Kidney glomerular epithelial cell (primary cell): ENCODE results near the gene RGS17.
"Not testable (repeated sequence)": the region's sequence is repeated elsewhere in the genome, so short reads cannot be mapped to it uniquely, and the experiment has no call there.

Experiments
- DNase-seq: peaks from one replicate; lab custom pipeline; 2025; lab: John Stamatoyannopoulos, UW

The RGS17 gene, protein sequence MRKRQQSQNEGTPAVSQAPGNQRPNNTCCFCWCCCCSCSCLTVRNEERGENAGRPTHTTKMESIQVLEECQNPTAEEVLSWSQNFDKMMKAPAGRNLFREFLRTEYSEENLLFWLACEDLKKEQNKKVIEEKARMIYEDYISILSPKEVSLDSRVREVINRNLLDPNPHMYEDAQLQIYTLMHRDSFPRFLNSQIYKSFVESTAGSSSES

DNA sequence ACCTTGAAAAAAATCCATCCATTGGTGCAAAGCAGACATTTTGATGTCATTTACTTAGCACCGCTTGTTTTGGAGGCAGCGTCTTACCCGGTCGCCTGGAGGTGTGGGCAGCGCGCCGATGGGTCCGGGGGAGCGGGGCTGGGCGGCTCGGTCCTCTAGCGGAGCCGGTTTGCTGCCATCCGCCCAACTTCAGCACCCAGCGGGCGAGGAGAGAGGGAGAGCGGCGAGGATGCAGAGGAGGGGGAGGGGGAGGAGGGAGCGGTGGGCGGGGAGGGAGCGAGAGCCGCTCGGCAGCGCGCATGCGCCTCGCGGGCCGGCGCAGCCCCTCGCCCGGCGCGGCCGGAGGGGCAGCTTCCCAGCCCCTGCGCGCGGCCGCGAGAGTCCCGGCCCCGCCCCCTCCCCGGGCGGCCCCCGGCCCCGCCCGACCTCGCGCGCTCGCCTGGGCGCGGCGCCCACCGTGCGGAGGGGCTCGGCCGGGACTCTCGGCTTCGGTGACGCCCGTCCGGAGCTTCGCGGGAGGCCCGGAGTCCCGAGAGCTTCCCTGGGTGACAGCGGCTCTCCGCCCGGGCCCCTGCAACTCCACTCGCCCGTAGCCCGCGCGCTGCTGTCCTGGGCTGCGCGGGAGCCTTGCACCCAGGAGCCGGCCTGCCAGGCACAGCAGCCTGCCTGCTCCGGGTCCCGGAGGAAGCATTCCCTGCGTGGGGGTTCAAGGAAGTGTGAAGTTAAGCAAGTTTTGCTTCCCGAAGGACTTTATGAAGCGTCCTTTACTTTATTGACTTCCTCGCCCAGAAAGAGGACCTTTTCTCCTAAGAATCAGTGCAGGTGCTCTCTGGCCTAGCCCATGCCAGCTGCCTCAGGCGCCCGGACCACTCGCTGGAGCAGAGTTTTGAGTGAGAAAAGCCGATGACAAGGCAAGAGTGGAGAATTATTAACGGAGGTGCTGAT, at the start of gene RGS17:
Gene RGS17, minus strand, starts transcription at position 246 of the 945 bp plus-strand sequence. CDS start 87,264 bp downstream, outside the sequence.
- peak; percentile 57 for DNase-seq

GRCh38 chr6:153172815-153173214, 41.7 kb upstream of the RGS17 start:
- no peak for DNase-seq

GRCh38 chr6:153170511-153170910, 39.4 kb upstream of the RGS17 start:
- peak; percentile 74 for DNase-seq

DNA sequence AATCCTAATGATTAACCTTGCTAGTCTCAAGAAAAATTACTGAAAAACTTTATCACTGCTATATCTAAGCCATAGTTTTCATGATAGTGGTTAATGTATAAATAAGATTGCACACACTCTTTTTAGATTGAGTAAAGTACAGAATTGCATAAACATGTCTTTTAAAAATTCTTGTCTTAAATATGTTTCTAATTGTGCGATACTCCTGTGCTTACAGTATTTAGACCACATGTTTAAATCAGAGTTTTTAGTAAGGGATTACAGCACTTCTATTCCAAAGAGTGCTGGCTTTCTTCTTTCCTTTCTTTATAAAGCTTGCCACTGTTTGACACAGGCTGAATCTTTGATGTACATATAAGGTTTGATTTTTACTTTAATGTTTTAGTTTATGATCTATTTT, 36.8 kb upstream of the RGS17 start:
- no peak for DNase-seq

GRCh38 chr6:153167061-153167891, 36.2 kb upstream of the RGS17 start:
- DNase-seq: peak; percentile 93

DNA sequence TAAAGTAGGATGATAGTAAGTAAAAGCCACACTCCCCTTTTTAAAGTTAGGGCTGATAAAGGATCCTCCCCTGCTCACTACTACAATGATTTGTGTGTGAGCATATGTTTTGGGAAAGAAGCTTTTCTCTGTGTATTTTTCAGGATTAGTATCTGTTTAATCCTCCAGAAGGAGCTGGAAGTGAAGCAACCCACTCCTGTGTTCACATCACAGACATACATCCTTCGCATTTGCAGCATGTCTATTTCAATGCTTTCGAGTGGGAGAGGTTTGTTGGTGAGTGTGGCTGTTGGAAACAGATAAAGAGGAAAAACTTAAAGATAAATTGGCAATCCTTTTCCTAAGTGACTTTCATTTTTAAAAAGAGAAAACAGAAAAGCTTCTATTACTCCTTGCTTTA, 31.6 kb upstream of the RGS17 start:
- no peak for DNase-seq

DNA sequence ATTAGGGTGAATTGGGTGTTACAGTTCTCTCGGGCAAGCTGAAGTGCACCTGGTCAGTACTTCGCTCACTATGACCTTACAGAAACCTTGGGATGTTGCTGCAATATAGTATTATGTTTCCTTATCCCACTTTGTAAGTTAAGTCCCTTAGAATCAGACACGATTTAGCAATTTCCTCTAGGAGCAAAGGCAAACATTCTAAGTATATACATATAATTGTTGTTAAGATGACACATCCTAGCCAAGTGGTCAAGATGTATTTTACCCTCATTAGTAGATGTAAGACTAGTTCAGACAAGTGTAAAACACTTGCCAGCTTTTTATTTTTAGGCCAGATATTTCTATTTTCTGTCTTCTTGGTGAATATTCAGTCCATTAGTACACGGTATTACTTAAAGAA, 31.1 kb upstream of the RGS17 start:
- DNase-seq: no peak

GRCh38 chr6:153160221-153160620, 29.1 kb upstream of the RGS17 start:
- DNase-seq: no peak

GRCh38 chr6:153150752-153151440, 19.8 kb upstream of the RGS17 start:
- peak; percentile 77 for DNase-seq

DNA sequence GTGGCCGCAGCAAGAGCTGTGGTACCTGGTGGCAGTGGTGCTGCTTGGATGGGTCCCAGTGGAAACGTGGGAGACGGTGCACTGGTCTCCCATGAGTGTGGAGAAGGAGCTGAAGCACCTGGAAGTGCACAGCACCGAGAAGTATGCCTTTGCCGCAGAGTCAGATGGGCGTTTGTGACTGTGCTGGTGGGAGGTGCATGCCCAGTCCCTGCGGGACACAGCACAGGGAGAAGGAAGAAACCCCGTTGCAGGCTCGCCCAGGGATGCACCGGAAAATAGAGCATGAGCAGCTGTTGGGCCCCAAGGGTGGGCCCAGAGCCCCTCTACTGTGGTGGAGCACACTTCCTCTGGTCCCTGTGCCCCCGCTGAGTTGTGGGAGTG, 19.3 kb upstream of the RGS17 start:
- DNase-seq: no peak

- no peak for DNase-seq
Observed at GRCh38 chr6:153149891-153150290, 18.8 kb upstream of the RGS17 start.

DNA sequence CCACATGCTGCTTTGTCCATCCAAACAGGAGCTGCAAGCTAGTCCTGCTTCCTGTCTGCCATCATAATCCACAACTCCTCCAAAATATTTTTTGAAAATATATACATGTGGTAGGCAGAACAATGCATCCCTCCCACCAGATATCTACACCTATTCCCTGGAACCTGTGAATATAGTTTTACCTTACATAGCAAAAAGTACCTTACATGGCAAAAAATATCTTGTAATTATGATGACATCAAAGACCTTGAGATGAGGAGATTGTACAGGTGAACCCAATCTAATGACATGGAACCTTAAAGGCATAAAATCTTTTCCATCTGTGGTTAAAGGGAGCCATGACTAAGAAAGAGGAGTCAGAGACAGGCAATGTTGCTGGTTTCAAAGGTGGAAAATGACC, 15.3 kb upstream of the RGS17 start:
- DNase-seq: no peak

- no peak for DNase-seq
Observed at GRCh38 chr6:153145591-153145990, 14.5 kb upstream of the RGS17 start.

DNA sequence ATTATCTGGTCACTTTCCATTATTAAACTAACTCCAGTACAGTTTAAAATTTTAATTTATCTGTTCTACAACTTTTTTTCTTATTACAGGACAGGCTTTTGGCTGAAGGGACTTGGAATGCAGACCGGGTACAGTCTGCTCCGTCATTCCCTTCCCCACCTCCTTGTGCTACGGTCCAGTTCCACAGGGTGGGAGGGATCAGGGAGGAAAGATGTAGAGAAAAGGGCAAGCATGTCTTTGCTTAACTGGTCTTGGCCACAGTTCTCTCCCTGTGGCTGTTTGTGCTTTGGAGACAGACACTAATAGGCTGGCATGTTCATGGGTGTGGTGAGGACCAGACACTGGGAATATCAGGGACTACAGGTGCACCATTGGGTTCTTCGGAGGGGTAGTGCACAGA, 12.1 kb upstream of the RGS17 start:
- no peak for DNase-seq

DNA sequence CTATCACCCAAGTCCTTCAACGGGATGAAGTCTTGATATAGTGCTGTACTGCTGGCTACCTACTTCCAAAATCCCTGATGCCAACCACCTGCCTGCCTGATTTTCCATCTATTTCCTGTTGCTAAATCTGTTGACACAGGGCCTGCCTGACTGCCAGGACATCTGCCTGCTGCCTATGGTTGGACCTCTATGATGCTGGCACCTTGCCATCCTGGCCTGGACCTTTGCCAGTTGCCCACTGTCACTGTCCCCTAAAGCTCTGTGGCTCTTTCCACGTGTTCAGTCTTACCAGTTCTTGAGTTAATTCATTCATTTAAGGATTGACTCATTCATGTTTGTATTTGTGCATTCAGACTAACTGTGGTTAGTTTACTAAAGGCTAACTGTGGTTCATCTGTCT, 9.2 kb upstream of the RGS17 start:
- no peak for DNase-seq

DNA sequence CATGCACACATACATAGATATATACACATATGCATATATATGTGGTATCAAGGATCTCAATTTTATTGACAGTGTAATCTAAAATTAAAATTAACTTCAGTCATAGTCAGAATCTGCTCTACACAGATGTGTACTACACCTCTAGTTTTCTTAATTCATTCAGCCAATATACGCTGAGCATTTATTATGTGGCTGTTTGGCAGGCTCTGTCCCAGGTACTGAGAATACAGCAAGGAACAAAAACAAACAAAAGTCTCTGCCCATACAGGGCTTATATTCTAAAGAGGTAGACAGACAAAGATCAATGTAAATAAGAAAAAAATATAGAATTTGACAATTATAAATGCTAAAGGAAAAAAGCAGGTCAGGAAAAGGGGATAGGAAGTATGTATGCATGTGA, 7.8 kb upstream of the RGS17 start:
- no peak for DNase-seq

GRCh38 chr6:153135681-153136080, 4.6 kb upstream of the RGS17 start:
- no peak for DNase-seq

DNA sequence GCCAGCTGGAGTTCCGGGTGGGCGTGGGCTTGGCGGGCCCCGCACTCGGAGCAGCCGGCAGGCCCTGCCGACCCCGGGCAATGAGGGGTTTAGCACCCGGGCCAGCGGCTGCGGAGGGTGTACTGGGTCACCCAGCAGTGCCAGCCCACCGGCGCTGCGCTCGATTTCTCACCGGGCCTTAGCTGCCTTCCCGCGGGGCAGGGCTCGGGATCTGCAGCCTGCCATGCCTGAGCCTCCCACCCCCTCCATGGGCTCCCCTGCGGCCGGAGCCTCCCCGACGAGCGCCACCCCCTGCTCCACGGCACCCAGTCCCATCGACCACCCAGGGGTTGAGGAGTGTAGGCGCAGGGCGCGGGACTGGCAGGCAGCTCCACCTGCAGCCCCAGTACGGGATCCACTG, 2.6 kb upstream of the RGS17 start:
- not testable (repeated sequence) for DNase-seq

GRCh38 chr6:153130515-153131036, 506 bp downstream of the RGS17 start:
- no peak for DNase-seq

- DNase-seq: no peak
Observed at GRCh38 chr6:153129873-153130514, 1.1 kb downstream of the RGS17 start.

- DNase-seq: no peak
Observed at GRCh38 chr6:153126218-153126617, 4.9 kb downstream of the RGS17 start.
